Fibroblast of mammary gland (primary cell): ENCODE data around the gene MR1.

ENCODE experiments used
- DNase-seq: peaks from one replicate; pipeline ENCODE4 v3.0.0-alpha.2; 2010; ENCODE audit warnings: low read depth
- H3K4me3 ChIP-seq: 2 replicates; pipeline ENCODE4 v1.5.1; 2011; ENCODE audit warnings: low read depth, mild to moderate bottlenecking, low read length, moderate library complexity; ENCODE audit not compliant: control insufficient read depth
- TF ChIP-seq, protein P1 (sequence below): conservative IDR thresholded peaks from 2 replicates; pipeline ENCODE4 v1.5.1; 2011; ENCODE audit warnings: low read depth, low read length, inconsistent platforms; ENCODE audit not compliant: control insufficient read depth, insufficient read depth

The MR1 gene

DNA sequence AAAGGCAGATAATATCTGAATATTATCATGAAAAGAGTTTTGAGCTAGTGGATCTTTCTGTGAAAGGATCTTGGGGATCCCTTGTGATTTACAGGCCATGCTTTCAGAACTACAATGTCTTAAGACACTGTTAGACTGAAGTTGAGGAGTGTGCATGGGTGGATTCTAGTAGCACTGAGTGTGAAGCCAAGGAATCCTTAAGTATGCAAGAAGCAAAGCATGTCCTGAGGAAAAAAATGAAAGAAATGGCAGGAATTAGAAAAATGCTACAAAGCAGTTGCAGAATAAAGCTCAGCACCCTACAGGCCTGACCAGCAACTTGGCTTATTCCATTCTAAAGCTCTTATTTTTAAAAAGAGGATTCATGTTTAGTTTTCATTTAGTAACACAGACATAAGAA lies 23.0 kb upstream of the MR1 start:
- no peak overlapping the region for H3K4me3 ChIP-seq
- TF ChIP-seq, protein P1, sequence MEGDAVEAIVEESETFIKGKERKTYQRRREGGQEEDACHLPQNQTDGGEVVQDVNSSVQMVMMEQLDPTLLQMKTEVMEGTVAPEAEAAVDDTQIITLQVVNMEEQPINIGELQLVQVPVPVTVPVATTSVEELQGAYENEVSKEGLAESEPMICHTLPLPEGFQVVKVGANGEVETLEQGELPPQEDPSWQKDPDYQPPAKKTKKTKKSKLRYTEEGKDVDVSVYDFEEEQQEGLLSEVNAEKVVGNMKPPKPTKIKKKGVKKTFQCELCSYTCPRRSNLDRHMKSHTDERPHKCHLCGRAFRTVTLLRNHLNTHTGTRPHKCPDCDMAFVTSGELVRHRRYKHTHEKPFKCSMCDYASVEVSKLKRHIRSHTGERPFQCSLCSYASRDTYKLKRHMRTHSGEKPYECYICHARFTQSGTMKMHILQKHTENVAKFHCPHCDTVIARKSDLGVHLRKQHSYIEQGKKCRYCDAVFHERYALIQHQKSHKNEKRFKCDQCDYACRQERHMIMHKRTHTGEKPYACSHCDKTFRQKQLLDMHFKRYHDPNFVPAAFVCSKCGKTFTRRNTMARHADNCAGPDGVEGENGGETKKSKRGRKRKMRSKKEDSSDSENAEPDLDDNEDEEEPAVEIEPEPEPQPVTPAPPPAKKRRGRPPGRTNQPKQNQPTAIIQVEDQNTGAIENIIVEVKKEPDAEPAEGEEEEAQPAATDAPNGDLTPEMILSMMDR: no peak
- DNase-seq: no peak

DNA sequence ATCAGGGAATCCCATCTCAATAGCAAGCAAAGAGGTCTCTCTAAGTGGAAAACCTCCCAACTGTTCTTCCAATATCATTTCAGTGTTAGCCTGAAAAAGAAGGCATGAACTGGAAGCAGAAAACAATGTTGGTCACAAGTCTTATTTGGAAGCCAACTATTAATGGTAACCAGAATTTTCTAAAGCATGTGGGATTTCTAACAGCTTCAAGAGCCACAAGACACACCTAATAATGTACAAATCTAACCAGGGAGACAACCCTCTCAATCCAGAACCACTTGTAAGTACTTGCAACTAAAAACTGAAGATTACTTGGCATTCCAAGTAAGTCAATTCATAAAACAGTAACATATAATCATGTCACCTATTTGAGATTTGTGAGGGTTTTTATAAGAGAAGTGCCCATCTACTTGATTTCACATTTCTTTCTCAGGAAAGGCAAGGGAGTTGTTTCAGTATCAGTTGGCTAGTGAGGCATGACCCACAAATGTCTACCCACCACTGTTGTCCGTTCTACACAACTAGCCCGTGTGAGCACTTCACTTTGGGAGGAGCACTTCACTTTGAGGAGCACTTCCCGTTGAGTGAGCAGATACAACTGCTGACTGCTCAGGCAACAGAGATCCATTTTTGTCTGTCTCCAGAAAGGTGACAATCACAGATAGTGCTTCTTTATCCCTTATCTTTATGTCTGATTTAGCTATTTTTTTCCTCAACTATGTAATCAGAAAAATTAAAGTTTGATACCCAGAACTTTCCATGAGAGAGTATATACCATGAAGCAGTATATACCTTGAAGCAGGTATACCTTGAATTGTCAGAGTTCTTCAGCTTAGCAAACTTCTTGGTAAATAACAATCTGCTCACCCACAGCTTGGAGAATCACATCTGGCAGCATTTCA lies 22.2 kb upstream of the MR1 start:
- DNase-seq: no peak
- H3K4me3 ChIP-seq: no peak overlapping the region
- TF ChIP-seq, protein P1: no peak

DNA sequence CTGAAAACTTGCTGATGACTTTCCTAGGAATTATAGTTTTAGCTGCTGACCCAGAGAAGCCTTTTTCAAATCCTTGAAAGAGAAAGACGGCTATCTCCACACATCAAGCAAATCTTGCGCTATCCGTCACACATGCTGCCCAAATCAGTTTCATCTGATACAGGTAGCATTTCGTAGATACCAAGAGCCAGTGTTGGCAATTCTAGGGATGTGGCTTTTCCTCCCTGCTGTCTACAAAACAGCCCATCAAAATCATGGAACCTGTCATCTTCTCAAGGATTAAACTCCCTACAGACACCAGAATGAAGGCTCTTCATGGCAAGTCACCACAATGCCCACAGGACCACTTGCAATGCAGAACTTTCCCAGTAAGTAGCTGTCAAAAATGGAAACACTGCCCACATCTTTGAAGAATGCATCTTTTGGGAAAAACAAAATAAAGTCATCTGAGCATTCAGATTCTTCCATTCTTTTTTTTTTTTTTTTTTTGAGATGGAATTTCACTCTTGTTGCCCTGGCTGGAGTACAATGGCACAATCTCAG lies 21.5 kb upstream of the MR1 start:
- TF ChIP-seq, protein P1: no peak
- DNase-seq: no peak
- no peak overlapping the region for H3K4me3 ChIP-seq

DNA sequence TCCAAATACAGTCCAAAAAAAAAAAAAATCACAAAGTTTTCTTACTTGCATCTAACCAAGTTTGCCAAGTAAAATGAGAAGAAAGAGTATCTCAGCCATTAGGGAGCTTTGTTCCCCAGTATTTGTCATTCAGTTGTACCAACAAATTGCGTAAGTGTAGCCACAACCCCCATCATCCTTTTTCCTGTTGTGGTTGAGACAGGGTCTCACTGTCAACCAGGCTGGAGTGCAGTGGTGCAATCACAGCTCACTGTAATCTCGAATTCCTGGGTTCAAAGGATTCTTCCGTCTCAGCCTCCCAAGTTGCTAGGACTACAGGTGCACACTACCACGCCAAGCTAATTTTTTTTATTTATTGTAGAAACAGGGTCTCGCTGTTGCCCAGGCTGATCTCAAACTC lies 20.6 kb upstream of the MR1 start:
- no peak overlapping the region for H3K4me3 ChIP-seq
- DNase-seq: peak; percentile 34
- TF ChIP-seq, protein P1: no peak

DNA sequence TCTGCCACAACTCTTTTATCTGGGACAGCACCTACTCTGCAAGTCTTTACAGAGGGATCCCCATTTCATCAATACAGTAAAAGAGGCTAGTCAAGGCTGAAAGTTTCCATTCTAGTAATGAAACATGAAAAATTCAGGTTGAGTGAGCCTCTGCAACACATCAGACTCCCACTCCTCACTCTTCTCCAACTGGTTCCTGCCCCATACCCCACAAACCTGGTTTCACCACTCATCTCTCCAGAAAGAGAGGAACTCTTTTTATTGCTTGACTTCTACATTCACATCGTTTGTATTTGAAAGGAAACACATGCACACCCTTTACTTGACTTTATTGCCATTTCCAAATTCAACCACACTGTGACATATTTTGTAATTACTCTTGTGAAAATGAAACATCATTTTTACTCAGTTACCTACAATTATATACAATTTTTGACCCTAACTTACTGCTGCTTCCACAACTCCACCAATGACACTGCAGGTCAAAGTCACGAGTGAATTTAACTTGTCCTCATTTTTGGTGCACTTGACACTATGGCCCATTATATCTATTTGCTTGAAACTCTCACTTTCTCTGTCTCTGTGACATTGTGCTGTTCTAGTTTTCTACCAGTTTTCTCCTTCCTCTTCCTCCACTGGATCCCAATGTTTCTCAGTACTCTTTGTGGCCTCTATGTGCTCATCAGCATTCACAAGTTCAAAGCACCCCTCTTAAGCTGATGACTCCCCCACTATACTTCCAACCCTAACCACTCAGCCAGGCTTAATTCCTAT lies 19.1 kb upstream of the MR1 start:
- no peak for DNase-seq

DNA sequence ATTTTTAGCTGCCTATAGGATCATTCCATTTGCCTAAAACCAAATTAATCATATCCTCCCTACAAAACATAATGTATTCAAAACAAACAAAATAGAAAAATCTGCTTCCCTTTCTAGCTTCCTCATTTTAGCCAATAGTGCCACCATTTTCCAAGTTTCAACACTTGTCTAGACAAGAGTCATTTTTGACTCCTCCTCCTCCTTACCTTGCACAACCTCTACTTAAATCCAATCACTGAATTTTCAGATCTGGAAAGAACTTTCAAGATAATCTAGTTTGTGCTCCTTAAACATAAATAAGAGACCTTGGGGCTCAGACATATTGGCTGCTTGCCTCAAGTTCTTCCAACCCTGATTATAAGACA lies 18.6 kb upstream of the MR1 start:
- no peak overlapping the region for H3K4me3 ChIP-seq
- DNase-seq: no peak
- TF ChIP-seq, protein P1: no peak

More for the DNA sequence above, 19.1 kb upstream of the MR1 start:
- H3K4me3 ChIP-seq: no peak overlapping the region
- TF ChIP-seq, protein P1: no peak
